CD14-positive monocyte (primary cell): ENCODE data around the gene PRUNE1. TPM values are rescaled to one million over a fixed set of nuclear protein-coding genes. Genes with fewer than 3 reads are reported as not detected.

Experiments used
- DNase-seq, 3 donors: peaks; one replicate each; pipeline ENCODE4 v3.0.0-alpha.2; 2011 to 2022
- H2AFZ ChIP-seq: 2 replicates; pipeline ENCODE4 v1.6.0; 2012; ENCODE audit warnings: mild to moderate bottlenecking, low read depth, low read length, inconsistent platforms; ENCODE audit not compliant: insufficient read depth, poor library complexity, severe bottlenecking
- H3K27ac ChIP-seq, 2 donors: 1 replicate in 1 of 2; 2 replicates in 1 of 2; pipeline ENCODE4 v1.5.1; 2012 to 2013; ENCODE audit warnings: low read length in 2 of 2, control low read depth in 1 of 2, inconsistent platforms in 1 of 2, low read depth in 1 of 2, mild to moderate bottlenecking in 1 of 2
- H3K27me3 ChIP-seq, 2 donors: one replicate each; pipeline versions ENCODE4 v1.6.0 to v1.6.1; 2011 to 2013; ENCODE audit warnings: low read length in 2 of 2; ENCODE audit not compliant: control insufficient read depth in 2 of 2, insufficient read depth in 2 of 2
- H3K36me3 ChIP-seq, 2 donors: replicated peaks in 1 of 2; 1 replicate in 1 of 2; 2 replicates in 1 of 2; pipeline versions ENCODE4 v1.5.1 to v1.6.1; 2012 to 2013; ENCODE audit warnings: low read length in 2 of 2, control low read depth in 1 of 2, inconsistent platforms in 1 of 2, mild to moderate bottlenecking in 1 of 2; ENCODE audit not compliant: insufficient read depth in 2 of 2, control insufficient read depth in 1 of 2
- H3K4me1 ChIP-seq, 2 donors: 1 replicate in 1 of 2; 2 replicates in 1 of 2; pipeline versions ENCODE4 v1.5.1 to v1.6.1; 2012 to 2013; ENCODE audit warnings: low read length in 2 of 2, control low read depth in 1 of 2, inconsistent platforms in 1 of 2, mild to moderate bottlenecking in 1 of 2, moderate library complexity in 1 of 2; ENCODE audit not compliant: insufficient read depth in 2 of 2, control insufficient read depth in 1 of 2
- H3K4me2 ChIP-seq: replicated peaks from 2 replicates; pipeline ENCODE3; 2012; ENCODE audit warnings: low read length, moderate library complexity, mild to moderate bottlenecking; ENCODE audit not compliant: poor library complexity, severe bottlenecking; ENCODE audit errors: extremely low read depth
- H3K4me3 ChIP-seq, 3 experiments: fragments of 200-600 bp in 1 of 3; sonication (generic) in 1 of 3; replicated peaks in 1 of 3; 1 replicate in 2 of 3; 2 replicates in 1 of 3; pipeline ENCODE4 v1.5.1; 2011 to 2013; ENCODE audit warnings: low read length in 3 of 3, mild to moderate bottlenecking in 3 of 3, control low read depth in 2 of 3, low read depth in 2 of 3, inconsistent platforms in 1 of 3, moderate library complexity in 1 of 3
- H3K79me2 ChIP-seq: 2 replicates; pipeline ENCODE4 v1.6.0; 2012; ENCODE audit warnings: mild to moderate bottlenecking, control low read depth, inconsistent platforms, low read length, moderate library complexity; ENCODE audit not compliant: insufficient read depth
- H3K9ac ChIP-seq: 2 replicates; pipeline ENCODE4 v1.6.0; 2017; ENCODE audit warnings: low read length, mild to moderate bottlenecking; ENCODE audit not compliant: insufficient read depth, poor library complexity, severe bottlenecking
- H3K9me3 ChIP-seq, 2 donors: replicated peaks in 1 of 2; 1 replicate in 1 of 2; 2 replicates in 1 of 2; pipeline versions ENCODE4 v1.5.1 to v1.6.1; 2012 to 2013; ENCODE audit warnings: low read length in 2 of 2, control low read depth in 1 of 2; ENCODE audit not compliant: control insufficient read depth in 1 of 2, insufficient read depth in 1 of 2
- H4K20me1 ChIP-seq: 2 replicates; pipeline ENCODE4 v1.6.0; 2012; ENCODE audit warnings: mild to moderate bottlenecking, low read length, control low read depth, moderate library complexity; ENCODE audit not compliant: insufficient read depth
- H3K27ac Mint-ChIP-seq, 7 donors: one replicate each; pipeline ENCODE4 v1.8.0; 2020; ENCODE audit warnings: mild to moderate bottlenecking in 7 of 7, mixed read lengths in 7 of 7, moderate library complexity in 6 of 7, inconsistent platforms in 2 of 7
- H3K27me3 Mint-ChIP-seq, 3 donors: one replicate each; pipeline ENCODE4 v1.8.0; 2021 to 2022; ENCODE audit warnings: low read depth in 3 of 3, mild to moderate bottlenecking in 3 of 3, mixed read lengths in 3 of 3, moderate library complexity in 3 of 3, inconsistent platforms in 1 of 3
- H3K36me3 Mint-ChIP-seq, 2 donors: one replicate each; pipeline ENCODE4 v1.8.0; 2020; ENCODE audit warnings: mixed read lengths in 2 of 2, inconsistent platforms in 1 of 2, mild to moderate bottlenecking in 1 of 2
- H3K4me1 Mint-ChIP-seq: one replicate; pipeline ENCODE4 v1.8.0; 2020; ENCODE audit warnings: mild to moderate bottlenecking, mixed read lengths
- H3K4me3 Mint-ChIP-seq, 2 donors: one replicate each; pipeline ENCODE4 v1.8.0; 2020; ENCODE audit warnings: mild to moderate bottlenecking in 2 of 2, mixed read lengths in 2 of 2, moderate library complexity in 1 of 2
- H3K9me3 Mint-ChIP-seq, 7 donors: one replicate each; pipeline ENCODE4 v1.8.0; 2020 to 2022; ENCODE audit warnings: mixed read lengths in 7 of 7, mild to moderate bottlenecking in 6 of 7, moderate library complexity in 6 of 7, inconsistent platforms in 2 of 7
- CTCF ChIP-seq: fragments of 200-600 bp; IDR thresholded peaks from one replicate; pipeline ENCODE4 v1.8.0; 2022; ENCODE audit warnings: antibody characterized with exemption, mild to moderate bottlenecking
- WGBS: methylation state at CpG from one replicate; pipeline ENCODE4 v1.1.5; 2013; ENCODE audit warnings: missing lambda C conversion rate; ENCODE audit not compliant: insufficient coverage; 5-methylcytosine and 5-hydroxymethylcytosine counted together
- intact Hi-C, 2 donors: fragments of 100-400 bp; cut with micrococcal nuclease; formaldehyde crosslinking; loops; one replicate each; pipeline versions ENCODE4 v1.15.0 to v1.15.1; 2023
- polyA plus RNA-seq, 3 donors: library from polyadenylated mRNA; depleted of rRNA in 1 of 3; unstranded in 2 of 3; stranded (reverse) in 1 of 3; fragments of 300-500 nt in 2 of 3; fragments of >200 nt in 1 of 3; fragmentation: Illumina TruSeq in 2 of 3; gene quantifications; 1 replicate in 2 of 3; 2 replicates in 1 of 3; pipeline ENCODE4 v1.2.3, GENCODE V29; 2012 to 2021

PRUNE1 gene
- polyA plus RNA-seq, 3 donors, result 8.4 to 22.8 (median 22.6) TPM

- peaks cover 56% of the 10 kb centered on the region for H3K4me1 Mint-ChIP-seq
- Histone ChIP-seq H3K79me2 (peaks cover 14% of the 10 kb centered on the region), H2AFZ (no peak overlapping the region), H3K27ac (no peak overlapping the region), H3K4me2 (no peak overlapping the region), H3K4me3 (no peak overlapping the region), H3K4me1 (peaks cover 29 to 43% of the 10 kb centered on the region in 2 donors), H3K9ac (no peak overlapping the region), H3K36me3 (peaks cover 44 to 45% of the 10 kb centered on the region in 2 donors), H4K20me1 (peaks cover 65% of the 10 kb centered on the region), H3K27me3 (peaks cover 3 to 20% of the 10 kb centered on the region in 2 donors), H3K9me3 (no peaks in the 10 kb centered on the region)
- peaks cover 0 to 32% (median 27%) of the 10 kb centered on the region in 3 donors for H3K27me3 Mint-ChIP-seq
- no peak for TF ChIP-seq CTCF
- H3K4me3 Mint-ChIP-seq, result no peak overlapping the region
- intact Hi-C loops, result no loop called here
- H3K9me3 Mint-ChIP-seq, result peaks cover 0 to 7% (median 0%) of the 10 kb centered on the region in 7 donors
- H3K36me3 Mint-ChIP-seq, result peaks cover 50 to 53% of the 10 kb centered on the region in 2 donors
- H3K27ac Mint-ChIP-seq, result peak overlapping the region in 1 of 7 donors; percentile 25
- no peak for DNase-seq
- WGBS, result no CpG with 5 or more reads among the region's 2 CpGs
These were observed 41.9 kb downstream of the PRUNE1 start for GRCh38 chr1:151050051-151050688.

- H3K4me1 ChIP-seq, result peaks cover 33 to 47% of the 10 kb centered on the region in 2 donors
- Mint-ChIP-seq H3K9me3 (peaks cover 0 to 7% (median 0%) of the 10 kb centered on the region in 7 donors), H3K36me3 (peaks cover 58 to 65% of the 10 kb centered on the region in 2 donors), H3K4me3 (no peak overlapping the region), H3K27ac (peak overlapping the region in 3 of 7 donors; percentile 5 to 61 (median 43)), H3K4me1 (peaks cover 59% of the 10 kb centered on the region), H3K27me3 (peaks cover 0 to 27% (median 24%) of the 10 kb centered on the region in 3 donors)
- H3K27me3 ChIP-seq, result peaks cover 3 to 20% of the 10 kb centered on the region in 2 donors
- no peak overlapping the region for H3K27ac ChIP-seq
- H4K20me1 ChIP-seq, result peaks cover 78% of the 10 kb centered on the region
- no peaks in the 10 kb centered on the region for H3K9me3 ChIP-seq
- no peak overlapping the region for H3K4me2 ChIP-seq
- no peak for DNase-seq
- no peak overlapping the region for H2AFZ ChIP-seq
- H3K9ac ChIP-seq, result no peak overlapping the region
- TF ChIP-seq CTCF, result no peak
- peaks cover 27% of the 10 kb centered on the region for H3K79me2 ChIP-seq
- 100% methylated on average over 1 of the region's 2 CpGs for WGBS
- peaks cover 54 to 55% of the 10 kb centered on the region in 2 donors for H3K36me3 ChIP-seq
- no peak overlapping the region for H3K4me3 ChIP-seq
- intact Hi-C loops, result no loop called here
These were observed 43.2 kb downstream of the PRUNE1 start for GRCh38 chr1:151051356-151052009.
